Right cardiac atrium (tissue), 5 donors: Measurements from ENCODE around the gene CHRM4. TPM values are rescaled to one million over a fixed set of nuclear protein-coding genes. Genes with fewer than 3 reads are reported as not detected.

Source experiments
- ATAC-seq, 2 donors: fragments of 200-7000 bp; cut with Tn5 transposase; one replicate each; pipeline versions ENCODE4 v1.8.0 to v1.9.1; 2020; ENCODE audit warnings: moderate library complexity in 2 of 2, mild to moderate bottlenecking in 1 of 2
- DNase-seq, 3 donors: peaks; one replicate each; pipeline ENCODE4 v3.0.0-alpha.2; 2020
- H3K27ac ChIP-seq: one replicate; pipeline ENCODE4 v1.5.1; 2013; ENCODE audit warnings: mild to moderate bottlenecking, low read length, control low read depth, moderate library complexity
- H3K27me3 ChIP-seq: one replicate; pipeline ENCODE4 v1.6.1; 2013; ENCODE audit not compliant: control insufficient read depth, insufficient read depth
- H3K4me1 ChIP-seq: one replicate; pipeline ENCODE4 v1.6.1; 2013; ENCODE audit warnings: low read length; ENCODE audit not compliant: control insufficient read depth, insufficient read depth
- H3K4me3 ChIP-seq: one replicate; pipeline ENCODE4 v1.5.1; 2013; ENCODE audit warnings: low read length, control low read depth
- H3K9me3 ChIP-seq: one replicate; pipeline ENCODE4 v1.6.1; 2013; ENCODE audit warnings: low read length; ENCODE audit not compliant: control insufficient read depth
- WGBS: extraction: QIAGEN DNeasy Blood & Tissue Kit; methylation state at CpG from one replicate; pipeline ENCODE4 v1.1.7; 2013; 5-methylcytosine and 5-hydroxymethylcytosine counted together
- intact Hi-C, 4 donors: fragments of 100-400 bp; cut with DNase I; formaldehyde crosslinking; loops; one replicate each; pipeline versions ENCODE4 v1.11.0 to v1.14.0; 2022 to 2023
- polyA plus RNA-seq: library from polyadenylated mRNA; stranded (reverse); fragments of 200-250 nt; gene quantifications from one replicate; pipeline ENCODE4 v1.2.3, GENCODE V29; 2013
- total RNA-seq, 4 donors: library from RNA; stranded (reverse); fragmentation: NEBNext Ultra II Directional; extraction: Animal tissue kit (Norgen Biotek cat#: 25700); gene quantifications; one replicate each; pipeline ENCODE4 v1.2.1, GENCODE V29; 2021
- donor health status: healthy with polysubstance abuse.
- donor health status: DM: no; HTN: yes; CAD: no.
- donor health status: DM: no; HTN: no; CAD: no.
- donor health status: DM: no; HTN: yes; CAD: no; lungs with severe emphysema.
- donor health status: DM: yes; HTN: yes; CAD: no.

The CHRM4 gene
- total and polyA plus RNA-seq, 5 donors: 0.14 to 0.53 (median 0.20) TPM; not detected in 2

GRCh38 chr11:46421257-46421880 is 29.8 kb upstream of the CHRM4 start:
- intact Hi-C loops: no loop called here
- Histone ChIP-seq H3K9me3 (no peaks in the 10 kb centered on the region), H3K4me3 (no peak overlapping the region), H3K4me1 (no peaks in the 10 kb centered on the region), H3K27me3 (no peaks in the 10 kb centered on the region), H3K27ac (no peak overlapping the region)
- ATAC-seq: peak; percentile 71 to 81
- WGBS: 60% methylated on average over 8 of the region's 8 CpGs
- no peak for DNase-seq

- Histone ChIP-seq H3K4me3 (no peak overlapping the region), H3K27ac (no peak overlapping the region), H3K27me3 (no peaks in the 10 kb centered on the region), H3K4me1 (no peaks in the 10 kb centered on the region), H3K9me3 (no peaks in the 10 kb centered on the region)
- 95% methylated on average over 1 of the region's 1 CpG for WGBS
- intact Hi-C loops: no loop called here
- ATAC-seq (no peak), DNase-seq (no peak)
These were observed 28.9 kb upstream of the CHRM4 start for GRCh38 chr11:46420513-46420912.

- 91% methylated on average over 5 of the region's 5 CpGs for WGBS
- H3K9me3 ChIP-seq: no peaks in the 10 kb centered on the region
- no peak for ATAC-seq
- intact Hi-C loops: no loop called here
- DNase-seq: no peak
- H3K4me1 ChIP-seq: peaks cover 2% of the 10 kb centered on the region
- H3K27me3 ChIP-seq: no peaks in the 10 kb centered on the region
- no peak overlapping the region for H3K4me3 ChIP-seq
- H3K27ac ChIP-seq: no peak overlapping the region
These were observed 27.2 kb upstream of the CHRM4 start for GRCh38 chr11:46418751-46419150.

DNA sequence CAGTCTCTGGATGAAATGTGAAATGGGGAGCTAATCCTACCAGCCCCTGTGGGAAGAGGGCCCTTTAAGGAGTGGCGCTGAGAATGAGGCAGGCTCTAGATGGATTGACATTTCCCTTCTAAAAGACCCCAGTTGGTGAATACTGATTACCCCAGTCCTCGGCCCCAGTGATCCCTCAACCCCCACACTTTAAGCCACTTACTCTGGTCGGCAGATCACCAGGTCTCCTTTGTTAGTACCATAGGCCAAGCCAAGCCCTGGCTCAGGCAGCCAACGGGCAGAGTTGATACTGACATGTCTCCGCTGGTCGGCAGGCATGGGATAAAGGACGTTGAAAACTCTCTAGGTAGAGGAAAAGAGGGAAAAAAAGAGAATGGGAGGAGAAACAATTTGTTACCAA is 26.1 kb upstream of the CHRM4 start:
- DNase-seq (no peak), ATAC-seq (no peak)
- intact Hi-C loops: no loop called here
- H3K9me3 ChIP-seq: no peaks in the 10 kb centered on the region
- 83% methylated on average over 7 of the region's 7 CpGs for WGBS
- H3K27me3 ChIP-seq: no peaks in the 10 kb centered on the region
- peaks cover 2% of the 10 kb centered on the region for H3K4me1 ChIP-seq
- no peak overlapping the region for H3K4me3 ChIP-seq
- no peak overlapping the region for H3K27ac ChIP-seq

DNA sequence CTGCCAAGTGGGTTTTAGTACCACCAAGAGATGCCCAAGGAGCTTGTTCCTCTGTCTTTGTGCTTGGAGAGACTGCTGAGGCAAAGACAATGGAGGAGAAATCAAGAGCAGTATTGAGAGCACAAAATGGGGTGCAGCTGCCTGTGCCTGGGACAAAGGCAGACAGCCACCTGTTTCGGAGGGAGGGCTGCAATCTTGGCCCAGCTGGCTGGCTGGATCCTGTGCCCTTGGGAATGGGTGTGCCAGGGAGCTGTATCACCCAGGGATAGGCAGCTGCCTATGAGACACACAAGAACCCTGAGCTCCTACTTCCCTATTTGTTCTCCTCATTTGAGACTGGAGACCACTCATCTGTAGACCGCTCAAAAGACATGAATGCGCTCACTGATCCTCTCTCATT is 23.3 kb upstream of the CHRM4 start:
- H3K4me1 ChIP-seq: peaks cover 2% of the 10 kb centered on the region
- 57% methylated on average over 3 of the region's 3 CpGs for WGBS
- DNase-seq (no peak), ATAC-seq (no peak)
- H3K9me3 ChIP-seq: no peaks in the 10 kb centered on the region
- H3K27ac ChIP-seq: no peak overlapping the region
- no peak overlapping the region for H3K4me3 ChIP-seq
- intact Hi-C loops: no loop called here
- no peaks in the 10 kb centered on the region for H3K27me3 ChIP-seq

GRCh38 chr11:46414466-46414796 is 22.9 kb upstream of the CHRM4 start:
- intact Hi-C loops: no loop called here
- peak in 1 of 2 donors; percentile 51 for ATAC-seq
- H3K27me3 ChIP-seq: no peaks in the 10 kb centered on the region
- 75% methylated on average over 5 of the region's 5 CpGs for WGBS
- peak in 2 of 3 donors; percentile 42 to 48 for DNase-seq
- H3K9me3 ChIP-seq: no peaks in the 10 kb centered on the region
- H3K27ac ChIP-seq: no peak overlapping the region
- H3K4me3 ChIP-seq: no peak overlapping the region
- peaks cover 2% of the 10 kb centered on the region for H3K4me1 ChIP-seq

DNA sequence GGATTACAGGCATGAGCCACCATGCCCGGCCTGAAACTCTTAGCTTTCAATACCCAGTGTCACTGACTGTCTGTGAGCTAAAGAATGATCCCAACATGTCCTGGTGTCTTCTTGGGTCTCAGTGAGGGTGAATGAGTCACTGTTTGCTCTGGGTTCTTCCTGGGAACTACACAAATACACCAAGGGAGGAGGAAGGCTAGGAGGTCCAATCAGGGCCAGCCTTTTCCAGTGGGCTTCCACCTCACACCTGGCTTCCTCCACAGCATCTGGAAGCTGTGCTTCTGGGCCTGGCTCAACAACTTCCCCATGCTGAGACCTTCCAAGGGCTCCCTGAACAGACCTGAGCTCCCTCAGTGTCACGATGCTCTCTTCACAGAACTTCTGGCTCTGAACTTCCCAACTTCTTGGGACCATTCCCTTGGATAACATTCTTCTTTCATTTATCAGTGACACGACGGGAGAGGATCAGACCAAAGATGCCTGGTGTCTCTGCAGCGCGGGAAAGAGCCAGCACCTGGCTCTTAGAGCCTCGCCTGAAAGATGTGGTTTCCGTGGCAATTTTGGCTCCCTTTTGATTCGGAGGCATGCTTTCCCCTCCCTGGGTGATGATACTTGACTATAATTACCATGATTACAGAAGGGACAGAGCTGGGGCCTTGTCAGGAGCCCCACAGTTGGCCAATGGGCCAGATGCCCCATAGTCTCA is 22.3 kb upstream of the CHRM4 start:
- WGBS: 73% methylated on average over 9 of the region's 9 CpGs
- DNase-seq: peak in 1 of 3 donors; percentile 12
- intact Hi-C loops: no loop called here
- Histone ChIP-seq H3K27ac (no peak overlapping the region), H3K4me1 (peaks cover 2% of the 10 kb centered on the region), H3K4me3 (no peak overlapping the region), H3K27me3 (no peaks in the 10 kb centered on the region), H3K9me3 (no peaks in the 10 kb centered on the region)
- no peak for ATAC-seq

GRCh38 chr11:46410021-46410420 is 18.4 kb upstream of the CHRM4 start:
- Histone ChIP-seq H3K27me3 (no peaks in the 10 kb centered on the region), H3K4me3 (no peak overlapping the region), H3K9me3 (no peaks in the 10 kb centered on the region), H3K27ac (no peak overlapping the region), H3K4me1 (peaks cover 2% of the 10 kb centered on the region)
- WGBS: 72% methylated on average over 5 of the region's 5 CpGs
- ATAC-seq (no peak), DNase-seq (peak in 2 of 3 donors; percentile 25 to 50)
- intact Hi-C loops: no loop called here

DNA sequence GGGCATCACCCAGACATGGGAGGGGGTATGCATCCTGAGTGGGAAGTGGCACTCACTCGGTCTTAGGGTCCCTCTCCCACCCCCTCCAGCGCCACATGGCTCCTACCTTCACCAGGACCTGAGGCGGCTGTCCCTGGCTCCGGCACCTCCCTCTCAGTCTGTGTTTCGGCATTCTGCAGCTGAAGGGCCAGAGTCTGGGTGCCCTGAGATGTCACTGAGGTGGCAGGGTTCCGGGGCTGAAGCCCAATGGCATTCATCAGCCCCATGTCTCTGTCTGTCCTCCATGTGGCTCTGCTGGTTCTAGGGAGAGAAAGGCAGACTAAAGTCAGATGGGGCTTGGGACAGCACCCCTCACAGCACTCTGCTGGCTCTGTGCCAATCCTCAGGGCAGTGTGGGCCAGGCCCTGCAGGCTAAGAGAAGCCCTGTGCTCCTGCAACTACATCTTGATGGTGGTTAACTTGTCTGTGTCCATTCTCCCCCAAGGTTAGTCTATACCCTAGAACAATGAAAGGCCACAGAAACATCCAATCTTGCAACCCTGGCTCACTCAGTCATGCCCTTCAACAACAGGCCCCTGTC is 16.9 kb upstream of the CHRM4 start:
- Histone ChIP-seq H3K4me3 (no peak overlapping the region), H3K4me1 (no peaks in the 10 kb centered on the region), H3K9me3 (no peaks in the 10 kb centered on the region), H3K27ac (no peak overlapping the region), H3K27me3 (no peaks in the 10 kb centered on the region)
- intact Hi-C loops: no loop called here
- ATAC-seq (no peak), DNase-seq (peak in 1 of 3 donors; percentile 41)
- 92% methylated on average over 6 of the region's 6 CpGs for WGBS

DNA sequence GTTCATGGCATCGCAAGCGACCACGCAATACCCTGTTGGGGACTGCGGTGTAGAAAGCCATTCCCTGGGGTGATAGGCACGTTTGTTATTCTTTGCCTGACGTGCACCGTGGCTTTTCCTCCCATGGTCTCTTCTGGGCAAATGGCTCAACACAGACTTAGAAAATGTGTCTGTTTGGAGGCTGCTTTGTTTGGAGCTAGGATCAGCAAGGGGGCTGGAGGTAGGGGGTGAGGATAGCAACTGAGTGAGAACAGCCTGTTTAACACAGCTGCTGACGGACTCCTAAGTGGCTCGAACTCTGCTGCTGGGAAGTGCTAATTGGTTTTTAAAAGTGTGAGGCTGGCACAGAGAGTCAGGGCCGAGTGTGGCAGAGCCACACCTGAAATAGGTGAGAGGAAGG is 16.1 kb upstream of the CHRM4 start:
- DNase-seq (no peak), ATAC-seq (no peak)
- peaks cover 4% of the 10 kb centered on the region for H3K4me1 ChIP-seq
- no peak overlapping the region for H3K4me3 ChIP-seq
- H3K9me3 ChIP-seq: no peaks in the 10 kb centered on the region
- 74% methylated on average over 10 of the region's 10 CpGs for WGBS
- intact Hi-C loops: no loop called here
- H3K27ac ChIP-seq: no peak overlapping the region
- no peaks in the 10 kb centered on the region for H3K27me3 ChIP-seq

DNA sequence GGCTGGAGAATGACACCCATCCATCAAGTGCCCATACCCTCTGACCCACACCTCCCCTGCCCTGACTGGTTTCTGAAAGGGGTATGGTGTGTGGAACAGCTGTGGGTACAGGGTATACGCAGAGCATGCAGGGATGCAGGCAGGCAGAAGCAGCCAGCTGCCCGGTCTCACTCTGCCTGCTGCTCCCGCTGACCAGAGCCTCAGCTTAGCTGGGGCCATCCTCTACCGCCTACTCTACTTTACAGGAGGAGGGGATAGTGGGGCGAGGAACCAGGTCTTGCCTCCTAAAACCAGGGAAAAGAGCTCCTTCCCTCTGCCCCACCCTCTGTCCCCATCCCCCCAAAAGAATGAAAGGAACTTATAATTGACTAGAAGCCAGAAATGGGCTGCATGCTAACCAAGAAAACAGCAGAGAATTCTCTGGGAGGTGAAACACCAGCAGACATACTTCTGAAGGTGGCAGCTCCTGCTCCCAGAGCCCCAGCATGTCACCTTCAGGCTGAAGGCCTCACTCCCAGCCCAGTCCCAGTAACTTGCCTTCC is 13.0 kb upstream of the CHRM4 start:
- intact Hi-C loops: no loop called here
- WGBS: 83% methylated on average over 5 of the region's 5 CpGs

More for the DNA sequence above, 13.0 kb upstream of the CHRM4 start:
- H3K27ac ChIP-seq: no peak overlapping the region
- no peaks in the 10 kb centered on the region for H3K9me3 ChIP-seq
- no peak overlapping the region for H3K4me3 ChIP-seq
- DNase-seq: peak in 1 of 3 donors; percentile 16
- ATAC-seq: no peak
- H3K27me3 ChIP-seq: no peaks in the 10 kb centered on the region
- peaks cover 4% of the 10 kb centered on the region for H3K4me1 ChIP-seq
